Ascending aorta (tissue), 2 donors: ENCODE results near the gene YIF1A. TPM values are rescaled to one million over a fixed set of nuclear protein-coding genes. Genes with fewer than 3 reads are reported as not detected.
A peak's percentile ranks its signal among the peaks of the same experiment; 100 is the strongest.

ENCODE experiments used
- DNase-seq, 2 donors: peaks; one replicate each; pipeline ENCODE4 v3.0.0-alpha.2; 2019; ENCODE audit warnings: low spot score in 2 of 2
- H3K27ac ChIP-seq, 2 donors: fragments of 200-600 bp; sonication (generic); one replicate each; pipeline ENCODE4 v1.5.1; 2016 to 2017; ENCODE audit warnings: mild to moderate bottlenecking in 1 of 2
- H3K27me3 ChIP-seq: fragments of 200-600 bp; sonication (generic); one replicate; pipeline ENCODE4 v1.5.1; 2017
- H3K36me3 ChIP-seq, 2 donors: fragments of 200-600 bp; sonication (generic); one replicate each; pipeline ENCODE4 v1.5.1; 2016
- H3K4me1 ChIP-seq, 2 donors: fragments of 200-600 bp; sonication (generic); one replicate each; pipeline ENCODE4 v1.5.1; 2016 to 2017; ENCODE audit warnings: mild to moderate bottlenecking in 1 of 2
- H3K4me3 ChIP-seq, 2 donors: fragments of 200-600 bp; sonication (generic); one replicate each; pipeline ENCODE4 v1.5.1; 2016 to 2017; ENCODE audit warnings: mild to moderate bottlenecking in 1 of 2
- H3K9me3 ChIP-seq, 2 donors: fragments of 200-600 bp; sonication (generic); one replicate each; pipeline ENCODE4 v1.5.1; 2016
- CTCF ChIP-seq, 3 experiments: fragments of 200-600 bp in 2 of 3; fragments of 450-650 bp in 1 of 3; sonication (generic) in 2 of 3; IDR thresholded peaks; one replicate each; pipeline ENCODE4 v1.5.1; 2016 to 2019; ENCODE audit warnings: antibody characterized with exemption in 3 of 3, mild to moderate bottlenecking in 1 of 3, moderate library complexity in 1 of 3
- intact Hi-C: fragments of 100-400 bp; cut with DNase I; formaldehyde crosslinking; loops from one replicate; pipeline ENCODE4 v1.15.1; 2023
- total RNA-seq: library from RNA; depleted of rRNA; stranded (reverse); fragments of >200 nt; gene quantifications from one replicate; pipeline ENCODE4 v1.1.0, GENCODE V29; 2016

The YIF1A gene
- total RNA-seq, 1 donor from 2014 or later: 161 TPM

GRCh38 chr11:66327171-66328030, 38.5 kb upstream of the YIF1A start:
- no peak for DNase-seq
- peaks cover 3 to 16% of the 10 kb centered on the region in 2 donors for H3K4me1 ChIP-seq
- intact Hi-C loops: loop anchor here (1.0 kb wide), 1 partner anchor 15 kb away; no protein-coding TSS in a partner anchor

DNA sequence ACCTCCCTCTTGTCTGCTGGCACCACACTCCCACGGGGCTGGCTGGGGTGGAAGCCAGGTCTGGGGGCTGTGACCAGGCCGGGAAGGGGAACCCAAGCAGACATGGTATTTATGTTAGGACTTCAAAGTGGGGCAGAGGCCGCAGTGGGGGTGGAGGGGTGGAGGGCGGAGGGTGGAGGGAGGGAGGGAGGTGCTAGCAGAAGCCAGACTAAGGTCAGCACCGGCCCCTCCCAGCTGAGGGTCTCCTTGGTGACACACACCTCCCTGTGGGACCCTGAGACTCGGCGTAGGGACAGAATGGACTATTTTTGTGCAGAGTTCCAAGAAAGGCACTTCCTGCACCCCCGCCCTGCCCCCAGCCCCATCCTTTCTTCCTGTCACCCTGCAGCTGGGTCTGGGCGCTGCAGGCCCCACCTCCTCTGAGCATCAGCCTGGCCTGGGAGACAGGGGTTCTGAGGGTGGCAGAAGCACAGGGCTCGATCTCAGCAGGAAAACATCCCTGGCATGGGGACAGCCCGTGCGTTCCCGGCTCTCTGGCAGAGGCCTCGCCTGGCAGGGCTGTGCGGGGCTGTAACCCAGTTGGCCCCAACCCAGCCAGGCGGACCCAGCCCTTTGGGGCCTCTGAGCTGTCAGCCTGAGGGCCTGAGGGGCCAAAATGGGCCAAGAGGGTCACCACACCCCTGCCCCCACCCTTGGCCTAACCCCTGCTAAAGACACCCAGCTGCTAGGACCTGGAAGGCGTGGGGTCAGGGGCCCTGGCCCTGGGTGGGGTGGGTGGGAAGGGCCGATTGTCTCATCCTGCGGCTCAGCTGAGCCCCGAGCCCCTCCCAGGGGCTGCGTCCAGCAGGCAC, 37.5 kb upstream of the YIF1A start:
- H3K4me3 ChIP-seq: no peak overlapping the region
- H3K9me3 ChIP-seq: no peaks in the 10 kb centered on the region
- H3K4me1 ChIP-seq: peaks cover 3 to 16% of the 10 kb centered on the region in 2 donors
- no peak for TF ChIP-seq CTCF (IDR thresholded peaks at IDR 0.05)
- intact Hi-C loops: no loop called here
- H3K27ac ChIP-seq: peak overlapping the region; percentile 51 to 54
- DNase-seq: no peak
- no peaks in the 10 kb centered on the region for H3K27me3 ChIP-seq
- no peaks in the 10 kb centered on the region for H3K36me3 ChIP-seq

More at GRCh38 chr11:66327171-66328030, 38.5 kb upstream of the YIF1A start:
- no peak for TF ChIP-seq CTCF (IDR thresholded peaks at IDR 0.05)
- Histone ChIP-seq H3K27me3 (no peaks in the 10 kb centered on the region), H3K9me3 (no peaks in the 10 kb centered on the region), H3K27ac (peak overlapping the region; percentile 49 to 54), H3K36me3 (peaks cover 0 to 4% of the 10 kb centered on the region in 2 donors), H3K4me3 (no peak overlapping the region)

- peaks cover 3 to 16% of the 10 kb centered on the region in 2 donors for H3K4me1 ChIP-seq
- DNase-seq: no peak
- no peak overlapping the region for H3K4me3 ChIP-seq
- no peaks in the 10 kb centered on the region for H3K27me3 ChIP-seq
- TF ChIP-seq CTCF (IDR thresholded peaks at IDR 0.05): no peak
- H3K36me3 ChIP-seq: no peaks in the 10 kb centered on the region
- H3K9me3 ChIP-seq: no peaks in the 10 kb centered on the region
- intact Hi-C loops: no loop called here
- H3K27ac ChIP-seq: peak overlapping the region in 1 of 2 donors; percentile 51
Observed at GRCh38 chr11:66325263-66325671, 36.3 kb upstream of the YIF1A start.

GRCh38 chr11:66324664-66325063, 35.7 kb upstream of the YIF1A start:
- no peak for DNase-seq
- TF ChIP-seq CTCF (IDR thresholded peaks at IDR 0.05): no peak
- H3K4me3 ChIP-seq: no peak overlapping the region
- H3K4me1 ChIP-seq: peaks cover 3 to 16% of the 10 kb centered on the region in 2 donors
- H3K27me3 ChIP-seq: no peaks in the 10 kb centered on the region
- no peak overlapping the region for H3K27ac ChIP-seq
- H3K9me3 ChIP-seq: no peaks in the 10 kb centered on the region
- intact Hi-C loops: no loop called here
- H3K36me3 ChIP-seq: no peaks in the 10 kb centered on the region

GRCh38 chr11:66323684-66324083, 34.7 kb upstream of the YIF1A start:
- no peaks in the 10 kb centered on the region for H3K36me3 ChIP-seq
- H3K27ac ChIP-seq: no peak overlapping the region
- peaks cover 3 to 13% of the 10 kb centered on the region in 2 donors for H3K4me1 ChIP-seq
- no peak overlapping the region for H3K4me3 ChIP-seq
- DNase-seq: no peak
- no peaks in the 10 kb centered on the region for H3K9me3 ChIP-seq
- H3K27me3 ChIP-seq: no peaks in the 10 kb centered on the region
- intact Hi-C loops: no loop called here
- no peak for TF ChIP-seq CTCF (IDR thresholded peaks at IDR 0.05)
